SHP77 treated with DMSO at 0.1 percent for 48 hours (cell line): ENCODE data around the gene C4orf50.

Experiments used
- DNase-seq: peaks from one replicate; lab custom pipeline; 2025; lab: John Stamatoyannopoulos, UW

The C4orf50 gene

GRCh38 chr4:5890063-5890727 is 128.0 kb downstream of the C4orf50 start:
- peak; percentile 61 for DNase-seq

DNA sequence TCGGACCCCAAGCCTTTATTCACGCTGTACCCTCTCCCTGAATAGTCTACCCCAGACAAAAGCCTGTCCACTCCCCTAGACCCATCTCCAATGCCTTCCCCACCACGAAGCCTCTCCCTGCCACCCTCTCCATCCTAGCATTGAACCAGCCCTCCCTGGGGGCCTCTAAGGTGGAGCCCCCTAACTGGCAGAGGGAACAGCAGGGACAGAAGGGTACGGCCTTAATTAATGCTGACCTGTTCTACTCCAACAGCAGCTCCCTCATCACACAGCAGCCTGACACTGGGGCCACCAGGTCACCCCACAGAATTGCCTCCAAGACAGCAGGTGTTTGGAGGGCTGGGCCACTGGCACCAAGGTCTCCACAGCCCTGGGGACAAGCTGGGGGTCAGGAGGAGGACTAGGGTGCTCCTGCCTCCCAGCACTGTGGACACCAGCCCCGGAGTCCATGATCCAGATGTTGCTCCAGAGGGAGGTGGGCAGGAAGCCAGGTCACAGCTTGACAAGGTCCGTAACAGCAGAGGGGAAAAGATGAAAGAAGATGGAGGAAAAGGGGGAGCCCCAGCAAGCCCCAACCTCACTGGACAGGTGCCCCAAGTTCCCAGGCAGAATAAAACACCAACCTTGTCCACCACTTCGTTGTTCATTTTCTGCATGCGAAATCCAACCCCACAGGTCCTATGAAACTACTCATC is 129.1 kb downstream of the C4orf50 start:
- DNase-seq = no peak

DNA sequence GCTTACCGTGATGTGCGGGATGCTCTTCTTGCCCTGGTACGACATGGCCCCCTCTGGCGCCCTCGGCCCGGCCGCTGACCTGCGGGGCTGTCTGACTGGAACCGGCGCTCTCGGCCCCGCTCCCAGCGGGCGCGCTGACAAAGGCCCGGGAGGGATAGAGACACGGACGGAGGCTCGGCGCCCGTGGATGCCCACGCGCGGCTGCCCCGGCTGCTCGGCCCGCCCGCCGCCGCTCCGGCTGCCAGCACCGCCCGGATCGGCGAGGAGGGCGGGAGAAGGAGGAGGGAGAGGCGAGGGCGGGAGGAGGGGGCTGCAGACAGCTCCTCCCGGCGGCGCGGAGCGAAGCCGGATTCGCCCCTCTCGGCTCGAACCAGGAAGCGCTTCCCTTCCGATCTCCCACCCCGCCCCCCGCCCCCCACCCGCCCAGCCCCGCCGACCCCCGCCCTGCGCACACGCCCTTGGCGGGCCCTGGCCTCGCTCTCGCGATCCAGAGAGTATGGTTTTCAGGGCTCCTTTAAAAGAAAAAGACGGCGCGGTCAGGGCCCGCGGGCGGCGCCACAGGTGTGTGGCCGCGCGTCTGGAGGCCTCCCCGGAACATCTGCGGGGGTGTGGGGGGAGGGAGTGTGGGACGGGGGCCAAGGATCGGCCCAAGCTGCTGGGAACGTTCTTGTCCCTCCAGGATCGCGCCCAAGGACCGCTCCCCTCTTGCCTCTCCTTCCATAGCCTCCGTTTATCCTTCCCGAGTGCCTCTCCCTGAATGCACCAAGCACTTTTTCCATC is 129.8 kb downstream of the C4orf50 start:
- peak; percentile 7 for DNase-seq

GRCh38 chr4:5887361-5888221 is 130.6 kb downstream of the C4orf50 start:
- DNase-seq = no peak

DNA sequence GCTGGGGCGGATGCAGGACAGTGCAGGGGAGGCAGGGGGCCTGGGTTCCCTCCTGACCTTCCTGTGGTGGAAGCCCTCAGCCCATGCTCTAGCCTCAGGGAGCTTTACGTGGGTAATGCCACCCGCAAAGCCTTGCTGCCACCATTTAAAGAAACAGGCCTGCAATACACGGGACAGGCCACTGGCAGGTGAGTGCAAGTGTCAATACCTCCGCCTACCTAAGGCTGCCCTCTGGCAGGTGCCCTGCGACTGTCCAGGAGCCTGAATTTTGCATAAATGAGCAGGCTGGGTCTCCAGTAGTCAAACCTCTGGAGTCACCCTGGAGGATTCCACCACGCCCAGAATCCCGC is 131.2 kb downstream of the C4orf50 start:
- DNase-seq = no peak

- no peak for DNase-seq
These were observed 132.5 kb downstream of the C4orf50 start for GRCh38 chr4:5885733-5886132.

DNA sequence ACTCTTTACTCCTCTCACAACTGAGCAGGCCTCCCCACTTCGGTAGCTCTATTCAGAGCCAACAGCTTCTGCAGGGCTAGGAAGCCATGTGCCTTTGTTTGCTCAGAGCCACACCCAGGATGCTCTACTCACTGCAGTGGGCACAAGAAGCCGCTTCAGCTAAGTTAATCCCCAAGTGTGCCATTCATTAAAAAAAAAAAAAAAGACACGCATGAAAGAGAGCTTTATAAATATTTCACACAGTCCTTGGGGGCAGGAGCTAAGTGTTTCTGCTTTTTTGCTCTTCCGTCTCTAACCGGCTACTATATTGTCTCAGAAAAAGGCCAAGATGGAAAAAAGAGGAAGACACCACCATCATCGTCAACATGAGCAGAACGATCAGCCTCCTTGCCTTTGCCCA is 133.4 kb downstream of the C4orf50 start:
- no peak for DNase-seq

GRCh38 chr4:5883916-5884315 is 134.3 kb downstream of the C4orf50 start:
- DNase-seq = no peak

DNA sequence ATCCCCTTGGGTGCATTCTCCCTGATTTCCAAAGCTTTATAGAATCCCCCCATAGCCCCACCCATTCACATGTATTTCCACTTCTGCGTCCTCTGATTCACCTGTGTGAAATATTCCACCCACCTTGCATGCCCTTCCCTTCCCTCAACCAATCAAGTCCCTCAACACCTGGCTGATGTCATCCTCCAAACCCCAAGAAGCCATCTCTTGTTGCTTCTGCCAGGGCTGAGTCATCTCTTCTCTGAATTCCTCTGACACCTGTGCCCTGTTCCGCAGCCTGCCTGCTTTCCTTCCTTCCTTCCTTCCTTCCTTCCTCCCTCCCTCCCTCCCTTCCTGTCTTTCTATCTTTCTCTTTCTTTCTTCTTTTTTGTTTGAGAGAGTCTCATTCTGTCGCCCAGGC is 135.3 kb downstream of the C4orf50 start:
- no peak for DNase-seq

DNA sequence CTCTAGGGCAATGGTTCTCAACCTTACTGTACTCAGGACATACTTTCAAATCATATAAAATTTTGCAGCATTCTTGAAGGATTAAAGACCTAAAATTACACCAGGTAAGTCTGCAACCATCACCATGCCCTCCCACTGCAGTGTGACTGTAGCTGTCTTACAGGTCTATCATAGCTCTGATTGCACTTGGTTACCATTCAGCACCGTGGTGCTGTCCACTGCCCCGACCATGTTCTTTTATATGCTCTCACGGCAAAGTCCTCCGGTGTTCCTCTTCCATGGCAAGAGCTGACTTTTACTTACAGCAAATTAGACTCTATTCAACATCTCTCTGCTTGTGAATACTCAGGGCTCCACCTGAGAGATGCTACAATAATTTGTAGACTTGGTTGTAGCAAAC is 136.9 kb downstream of the C4orf50 start:
- DNase-seq = no peak

GRCh38 chr4:5878359-5878758 is 139.9 kb downstream of the C4orf50 start:
- DNase-seq = no peak

- DNase-seq = no peak
These were observed 140.8 kb downstream of the C4orf50 start for GRCh38 chr4:5877392-5877791.

DNA sequence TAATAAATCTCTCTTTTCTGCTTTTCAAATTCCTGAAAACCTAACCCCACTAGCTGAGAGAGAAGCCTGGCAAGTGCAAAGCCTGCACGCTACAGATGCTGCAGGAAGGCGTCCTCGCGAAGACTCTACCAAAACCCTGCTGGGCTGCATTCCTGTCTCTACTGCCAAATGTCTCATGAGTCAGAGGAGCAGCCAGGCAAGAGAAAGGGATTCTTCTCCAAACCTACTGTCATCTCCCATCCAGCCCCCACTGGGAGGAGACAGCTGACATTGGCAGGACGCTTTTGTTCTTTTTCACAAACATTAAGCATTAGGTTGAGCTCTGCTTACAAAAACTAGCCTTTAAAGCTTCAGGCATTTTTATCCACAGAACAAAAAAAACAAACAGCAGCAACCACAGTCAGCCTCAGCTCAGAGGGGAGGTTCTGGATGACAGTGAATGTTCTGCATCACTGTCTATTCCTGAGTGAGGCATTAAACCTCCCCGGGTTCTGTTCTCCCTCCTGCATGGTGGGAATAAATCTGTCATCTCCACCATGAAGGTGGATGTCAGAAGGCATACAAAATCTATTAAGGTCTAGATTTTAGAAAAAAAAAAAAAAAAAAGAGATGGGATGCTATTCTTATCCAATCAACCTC is 143.3 kb downstream of the C4orf50 start:
- DNase-seq = no peak

- DNase-seq = no peak
These were observed 147.5 kb downstream of the C4orf50 start for GRCh38 chr4:5870701-5871100.

DNA sequence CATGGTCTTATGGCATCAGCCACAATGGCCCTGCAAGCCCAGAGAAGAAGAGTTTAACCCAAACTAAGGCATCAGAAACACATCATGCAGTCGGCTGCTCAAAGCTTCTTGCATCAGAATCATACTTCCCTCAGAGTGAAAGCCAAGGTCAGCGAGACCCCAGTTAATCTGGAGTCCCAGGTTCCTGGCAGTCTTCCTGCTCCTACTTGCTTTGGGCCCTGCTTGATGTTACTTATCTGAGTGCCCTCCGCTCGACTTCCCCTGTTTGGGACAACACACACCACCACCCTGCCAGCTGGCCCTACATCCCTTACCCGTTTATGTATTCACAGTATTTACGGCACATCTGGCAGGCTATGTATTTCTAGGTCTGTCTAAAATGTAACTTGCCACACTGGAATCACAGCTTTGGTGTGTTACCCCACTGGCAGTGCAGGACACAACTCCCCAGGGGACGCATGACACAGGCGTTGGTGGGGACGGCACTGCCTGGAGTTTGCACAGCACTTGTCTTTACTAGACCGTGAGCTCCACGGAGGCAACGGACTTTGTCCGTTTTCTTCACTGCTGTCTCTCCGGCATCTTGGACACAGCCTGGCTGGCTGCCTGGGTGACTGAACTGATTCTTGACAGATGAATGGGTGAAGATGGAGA is 148.1 kb downstream of the C4orf50 start:
- DNase-seq = no peak

DNA sequence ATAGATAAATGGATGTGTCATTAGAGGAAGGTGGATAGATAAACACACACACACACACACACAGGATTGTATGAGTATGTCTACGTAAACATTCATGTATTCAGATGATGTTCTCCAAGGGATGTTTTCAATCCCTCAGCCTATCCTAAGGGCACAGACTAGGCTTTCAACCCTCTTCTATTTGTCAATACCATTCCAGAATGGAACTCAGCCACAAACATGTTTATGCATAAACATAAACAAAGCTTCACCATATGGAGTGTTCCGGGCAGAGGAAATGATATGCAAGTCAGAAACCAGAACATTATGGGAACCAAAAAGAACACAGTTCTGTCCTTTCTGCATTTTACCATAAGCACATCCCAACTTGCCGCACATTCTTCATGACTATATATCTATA is 150.4 kb downstream of the C4orf50 start:
- no peak for DNase-seq

- no peak for DNase-seq
These were observed 151.1 kb downstream of the C4orf50 start for GRCh38 chr4:5866841-5867813.

DNA sequence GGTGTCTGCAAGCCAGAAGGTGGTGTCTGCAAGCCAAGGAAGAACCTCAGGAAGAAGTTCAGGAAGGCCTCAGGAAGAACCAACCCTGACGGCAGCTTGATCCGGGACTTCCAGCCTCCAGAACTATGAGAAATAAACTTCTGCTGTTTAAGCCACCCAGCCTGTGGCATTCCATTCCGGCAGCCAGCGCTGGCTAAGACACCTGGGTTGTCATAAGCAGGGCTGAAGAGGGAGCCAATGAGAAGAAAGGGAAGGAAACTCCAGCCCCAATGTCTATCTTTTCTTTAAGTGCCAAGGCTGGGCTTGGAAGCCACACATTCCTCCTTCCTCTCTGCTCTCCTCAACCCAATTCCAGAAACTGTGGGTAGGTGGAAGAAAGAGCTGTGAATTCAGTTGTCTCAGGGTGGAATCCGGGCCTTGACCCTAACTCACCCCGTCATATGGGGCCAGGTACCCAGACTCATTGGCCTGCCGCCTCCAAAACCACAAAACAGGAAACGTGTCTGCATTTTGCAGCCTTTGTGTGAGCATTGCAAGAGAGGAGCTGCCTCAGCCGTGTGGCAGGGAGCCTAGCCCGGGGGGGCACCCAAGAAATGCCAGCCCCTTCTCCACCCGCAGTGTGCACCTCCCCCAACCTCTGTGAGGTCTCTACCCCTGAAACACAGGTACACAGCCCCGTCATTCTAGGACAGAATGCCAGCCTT is 152.2 kb downstream of the C4orf50 start:
- no peak for DNase-seq

- no peak for DNase-seq
These were observed 154.6 kb downstream of the C4orf50 start for GRCh38 chr4:5863461-5864113.
